Activated CD4-positive, alpha-beta T cell treated with anti-CD3 and anti-CD28 coated beads, Interleukin-2, amount 10 ng/mL, durations not matched to agents 24 days and 14 days (primary cell): Measurements from ENCODE around the gene B3GLCT. TPM values are rescaled to one million over a fixed set of nuclear protein-coding genes. Genes with fewer than 3 reads are reported as not detected.

ENCODE experiments used
- DNase-seq: peaks from one replicate; pipeline ENCODE4 v3.0.0; 2022
- H3K27ac Mint-ChIP-seq: one replicate; pipeline ENCODE4 v1.8.0; 2022; ENCODE audit warnings: mild to moderate bottlenecking, mixed read lengths
- H3K27me3 Mint-ChIP-seq: one replicate; pipeline ENCODE4 v1.8.0; 2022; ENCODE audit warnings: mixed read lengths
- H3K36me3 Mint-ChIP-seq: one replicate; pipeline ENCODE4 v1.8.0; 2022; ENCODE audit warnings: low read depth, mild to moderate bottlenecking, mixed read lengths
- H3K4me1 Mint-ChIP-seq: one replicate; pipeline ENCODE4 v1.8.0; 2021; ENCODE audit warnings: mixed read lengths
- H3K4me3 Mint-ChIP-seq: one replicate; pipeline ENCODE4 v1.8.0; 2022; ENCODE audit warnings: mild to moderate bottlenecking, moderate library complexity, mixed read lengths
- H3K9me3 Mint-ChIP-seq: one replicate; pipeline ENCODE4 v1.8.0; 2021; ENCODE audit warnings: mixed read lengths
- intact Hi-C: fragments of 100-400 bp; cut with micrococcal nuclease; formaldehyde crosslinking; loops from one replicate; pipeline ENCODE4 v1.15.1; 2023
- total RNA-seq: library from RNA; stranded (reverse); gene quantifications from 2 replicates; pipeline ENCODE4 v1.2.3, GENCODE V29; 2022

Gene B3GLCT
- total RNA-seq, result 4.0 and 4.4 TPM in 2 replicates

GRCh38 chr13:31199849-31200636 is at the start of gene B3GLCT:
B3GLCT (plus strand) TSS chr13:31199975; CDS start chr13:31200085, 110 bp downstream.
- H3K4me1 Mint-ChIP-seq, result peaks cover 26% of the 10 kb centered on the region
- peak; percentile 95 for DNase-seq
- no peaks in the 10 kb centered on the region for H3K36me3 Mint-ChIP-seq
- intact Hi-C loops, result loop anchor here (1.0 to 10.0 kb wide), 4 partner anchors 38 to 1605 kb away; partner anchors contain the start of gene SLC7A1
- peak within 1 kb of the TSS; percentile 73 for H3K27ac Mint-ChIP-seq
- peaks cover 16% of the 10 kb centered on the region for H3K27me3 Mint-ChIP-seq
- no peaks in the 10 kb centered on the region for H3K9me3 Mint-ChIP-seq
- H3K4me3 Mint-ChIP-seq, result peak within 1 kb of the TSS; percentile 81

GRCh38 chr13:31150315-31150985 is 49.3 kb upstream of the B3GLCT start:
- Mint-ChIP-seq H3K9me3 (no peaks in the 10 kb centered on the region), H3K27ac (peak overlapping the region; percentile 5)
- intact Hi-C loops, result no loop called here

GRCh38 chr13:31151837-31152236 is 47.9 kb upstream of the B3GLCT start:
- Mint-ChIP-seq H3K4me3 (no peak overlapping the region), H3K27me3 (no peaks in the 10 kb centered on the region), H3K4me1 (peaks cover 22% of the 10 kb centered on the region), H3K36me3 (peaks cover 77% of the 10 kb centered on the region), H3K27ac (no peak overlapping the region), H3K9me3 (no peaks in the 10 kb centered on the region)
- no peak for DNase-seq
- intact Hi-C loops, result no loop called here

More at GRCh38 chr13:31150315-31150985, 49.3 kb upstream of the B3GLCT start:
- Mint-ChIP-seq H3K4me1 (peaks cover 25% of the 10 kb centered on the region), H3K4me3 (no peak overlapping the region), H3K27me3 (no peaks in the 10 kb centered on the region), H3K36me3 (peaks cover 80% of the 10 kb centered on the region)
- DNase-seq, result peak; percentile 44

GRCh38 chr13:31154939-31155338 is 44.8 kb upstream of the B3GLCT start:
- no peaks in the 10 kb centered on the region for H3K9me3 Mint-ChIP-seq
- peaks cover 42% of the 10 kb centered on the region for H3K4me1 Mint-ChIP-seq
- intact Hi-C loops, result no loop called here
- DNase-seq, result no peak
- H3K27ac Mint-ChIP-seq, result no peak overlapping the region
- H3K36me3 Mint-ChIP-seq, result peaks cover 76% of the 10 kb centered on the region
- H3K27me3 Mint-ChIP-seq, result no peaks in the 10 kb centered on the region
- H3K4me3 Mint-ChIP-seq, result no peak overlapping the region

GRCh38 chr13:31159306-31159705 is 40.5 kb upstream of the B3GLCT start:
- DNase-seq, result peak; percentile 62
- Mint-ChIP-seq H3K4me3 (peak overlapping the region; percentile 99), H3K27ac (peak overlapping the region; percentile 99), H3K27me3 (peaks cover 2% of the 10 kb centered on the region), H3K4me1 (peaks cover 52% of the 10 kb centered on the region), H3K9me3 (no peaks in the 10 kb centered on the region), H3K36me3 (peaks cover 58% of the 10 kb centered on the region)
- intact Hi-C loops, result no loop called here

GRCh38 chr13:31160857-31161556 is 38.8 kb upstream of the B3GLCT start:
- Mint-ChIP-seq H3K4me1 (peaks cover 45% of the 10 kb centered on the region), H3K36me3 (peaks cover 44% of the 10 kb centered on the region)

GRCh38 chr13:31161557-31162150 is 38.1 kb upstream of the B3GLCT start, which contains the start of gene HSPH1:
HSPH1 (minus strand) TSS chr13:31161904; CDS start chr13:31161582, 322 bp downstream.
- H3K4me1 Mint-ChIP-seq, result peaks cover 45% of the 10 kb centered on the region
- peak within 1 kb of the TSS; percentile 99 for H3K27ac Mint-ChIP-seq
- peak within 1 kb of the TSS; percentile 99 for H3K4me3 Mint-ChIP-seq
- peak; percentile 100 for DNase-seq
- peaks cover 2% of the 10 kb centered on the region for H3K27me3 Mint-ChIP-seq
- H3K9me3 Mint-ChIP-seq, result no peaks in the 10 kb centered on the region
- intact Hi-C loops, result loop anchor here (1.0 to 10.0 kb wide), 9 partner anchors 27 to 1266 kb away; partner anchors contain the start of genes HMGB1, KATNAL1, N4BP2L1 and USPL1
- H3K36me3 Mint-ChIP-seq, result peaks cover 43% of the 10 kb centered on the region

More at GRCh38 chr13:31160857-31161556, 38.8 kb upstream of the B3GLCT start:
- DNase-seq, result peak; percentile 92
- Mint-ChIP-seq H3K27ac (peak overlapping the region; percentile 99), H3K9me3 (no peaks in the 10 kb centered on the region), H3K4me3 (peak overlapping the region; percentile 99), H3K27me3 (peaks cover 2% of the 10 kb centered on the region)
- intact Hi-C loops, result loop anchor here (2.0 to 10.0 kb wide), 5 partner anchors 26 to 1266 kb away; partner anchors contain the start of genes KATNAL1 and N4BP2L1

GRCh38 chr13:31162151-31163008 is 37.4 kb upstream of the B3GLCT start:
- H3K4me3 Mint-ChIP-seq, result peak overlapping the region; percentile 99
- intact Hi-C loops, result loop anchor here (1.0 to 10.0 kb wide), 8 partner anchors 38 to 1265 kb away; partner anchors contain the start of genes HMGB1, KATNAL1, N4BP2L1 and USPL1
- H3K27ac Mint-ChIP-seq, result peak overlapping the region; percentile 99
- peaks cover 42% of the 10 kb centered on the region for H3K4me1 Mint-ChIP-seq
- peak; percentile 98 for DNase-seq
- peaks cover 2% of the 10 kb centered on the region for H3K27me3 Mint-ChIP-seq
- H3K9me3 Mint-ChIP-seq, result no peaks in the 10 kb centered on the region
- H3K36me3 Mint-ChIP-seq, result peaks cover 38% of the 10 kb centered on the region

GRCh38 chr13:31166591-31166990 is 33.2 kb upstream of the B3GLCT start:
- H3K4me1 Mint-ChIP-seq, result peaks cover 36% of the 10 kb centered on the region
- peaks cover 1% of the 10 kb centered on the region for H3K36me3 Mint-ChIP-seq
- no peak for DNase-seq
- no peak overlapping the region for H3K4me3 Mint-ChIP-seq
- intact Hi-C loops, result loop anchor here (10.0 kb wide), 1 partner anchor 792 kb away; no protein-coding TSS in a partner anchor
- H3K27ac Mint-ChIP-seq, result no peak overlapping the region
- peaks cover 2% of the 10 kb centered on the region for H3K27me3 Mint-ChIP-seq
- no peaks in the 10 kb centered on the region for H3K9me3 Mint-ChIP-seq

- Mint-ChIP-seq H3K4me3 (no peak overlapping the region), H3K27ac (no peak overlapping the region), H3K36me3 (no peaks in the 10 kb centered on the region), H3K9me3 (no peaks in the 10 kb centered on the region), H3K4me1 (peaks cover 32% of the 10 kb centered on the region), H3K27me3 (no peaks in the 10 kb centered on the region)
- no peak for DNase-seq
- intact Hi-C loops, result loop anchor here (10.0 kb wide), 1 partner anchor 793 kb away; no protein-coding TSS in a partner anchor
Observed at GRCh38 chr13:31167490-31167889, 32.3 kb upstream of the B3GLCT start.

- H3K4me1 Mint-ChIP-seq, result peaks cover 26% of the 10 kb centered on the region
- no peak for DNase-seq
- no peaks in the 10 kb centered on the region for H3K9me3 Mint-ChIP-seq
- H3K36me3 Mint-ChIP-seq, result no peaks in the 10 kb centered on the region
- H3K27me3 Mint-ChIP-seq, result peaks cover 4% of the 10 kb centered on the region
- no peak overlapping the region for H3K27ac Mint-ChIP-seq
- intact Hi-C loops, result loop anchor here (10.0 kb wide), 1 partner anchor 793 kb away; no protein-coding TSS in a partner anchor
- H3K4me3 Mint-ChIP-seq, result no peak overlapping the region
Observed at GRCh38 chr13:31168166-31168565, 31.6 kb upstream of the B3GLCT start.

- Mint-ChIP-seq H3K27me3 (peaks cover 8% of the 10 kb centered on the region), H3K27ac (peak overlapping the region; percentile 65), H3K36me3 (no peaks in the 10 kb centered on the region), H3K9me3 (no peaks in the 10 kb centered on the region), H3K4me1 (peaks cover 23% of the 10 kb centered on the region), H3K4me3 (no peak overlapping the region)
- intact Hi-C loops, result loop anchor here (10.0 kb wide), 1 partner anchor 794 kb away; no protein-coding TSS in a partner anchor
- DNase-seq, result no peak
Observed at GRCh38 chr13:31168736-31169135, 31.0 kb upstream of the B3GLCT start.
